WTC11 (cell line): ENCODE results near the gene TBX2.

Experiments used
- JUN ChIP-seq: sonication (generic); formaldehyde crosslinking; IDR thresholded peaks from 2 replicates; pipeline ENCODE4 v1.8.0; 2023; ENCODE audit warnings: mild to moderate bottlenecking, missing genetic modification reagents
- ZNF232 ChIP-seq: sonication (generic); formaldehyde crosslinking; IDR thresholded peaks from 2 replicates; pipeline ENCODE4 v1.8.0; 2022; ENCODE audit warnings: mild to moderate bottlenecking, missing genetic modification reagents
- ZNF396 ChIP-seq: fragments of 250-450 bp; sonication (Bioruptor Pico); IDR thresholded peaks from 2 replicates; pipeline ENCODE4 v1.8.0; 2021; ENCODE audit warnings: mild to moderate bottlenecking, moderate library complexity, borderline replicate concordance
- TF ChIP-seq, protein P1 (sequence below): sonication (generic); formaldehyde crosslinking; IDR thresholded peaks from 2 replicates; pipeline ENCODE4 v1.8.0; 2022; ENCODE audit warnings: mild to moderate bottlenecking, missing genetic modification reagents
- TF ChIP-seq, protein P2 (sequence below): sonication (generic); formaldehyde crosslinking; conservative IDR thresholded peaks from 2 replicates; pipeline ENCODE4 v1.8.1; 2022; ENCODE audit warnings: mild to moderate bottlenecking, missing genetic modification reagents
- TF ChIP-seq, protein P3 (sequence below): fragments of 250-450 bp; sonication (Bioruptor Pico); IDR thresholded peaks from 2 replicates; pipeline ENCODE4 v1.9.0; 2021; ENCODE audit warnings: moderate library complexity, mild to moderate bottlenecking, inconsistent platforms, borderline replicate concordance
- TF ChIP-seq, protein P4 (sequence below): fragments of 200-600 bp; IDR thresholded peaks from 2 replicates; pipeline ENCODE4 v1.8.0; 2022; ENCODE audit warnings: antibody characterized with exemption
- TF ChIP-seq, protein P5 (sequence below): sonication (generic); formaldehyde crosslinking; IDR thresholded peaks from 2 replicates; pipeline ENCODE4 v1.8.1; 2023; ENCODE audit warnings: mild to moderate bottlenecking, missing genetic modification reagents, moderate library complexity
- TF ChIP-seq, protein P6 (sequence below): sonication (generic); formaldehyde crosslinking; IDR thresholded peaks from 2 replicates; pipeline ENCODE4 v1.8.1; 2022; ENCODE audit warnings: low read depth, mild to moderate bottlenecking, moderate library complexity, missing genetic modification reagents, borderline replicate concordance
- TF ChIP-seq, protein P7 (sequence below): sonication (generic); formaldehyde crosslinking; IDR thresholded peaks from 2 replicates; pipeline ENCODE4 v1.8.0; 2022; ENCODE audit warnings: mild to moderate bottlenecking, missing genetic modification reagents
- TF ChIP-seq, protein P8 (sequence below): sonication (generic); formaldehyde crosslinking; IDR thresholded peaks from 2 replicates; pipeline ENCODE4 v1.8.1; 2023; ENCODE audit warnings: mild to moderate bottlenecking, missing genetic modification reagents, moderate library complexity
- TF ChIP-seq, protein P9 (sequence below): sonication (generic); formaldehyde crosslinking; IDR thresholded peaks from 2 replicates; pipeline ENCODE4 v1.8.1; 2023; ENCODE audit warnings: mild to moderate bottlenecking, missing genetic modification reagents

DNA sequence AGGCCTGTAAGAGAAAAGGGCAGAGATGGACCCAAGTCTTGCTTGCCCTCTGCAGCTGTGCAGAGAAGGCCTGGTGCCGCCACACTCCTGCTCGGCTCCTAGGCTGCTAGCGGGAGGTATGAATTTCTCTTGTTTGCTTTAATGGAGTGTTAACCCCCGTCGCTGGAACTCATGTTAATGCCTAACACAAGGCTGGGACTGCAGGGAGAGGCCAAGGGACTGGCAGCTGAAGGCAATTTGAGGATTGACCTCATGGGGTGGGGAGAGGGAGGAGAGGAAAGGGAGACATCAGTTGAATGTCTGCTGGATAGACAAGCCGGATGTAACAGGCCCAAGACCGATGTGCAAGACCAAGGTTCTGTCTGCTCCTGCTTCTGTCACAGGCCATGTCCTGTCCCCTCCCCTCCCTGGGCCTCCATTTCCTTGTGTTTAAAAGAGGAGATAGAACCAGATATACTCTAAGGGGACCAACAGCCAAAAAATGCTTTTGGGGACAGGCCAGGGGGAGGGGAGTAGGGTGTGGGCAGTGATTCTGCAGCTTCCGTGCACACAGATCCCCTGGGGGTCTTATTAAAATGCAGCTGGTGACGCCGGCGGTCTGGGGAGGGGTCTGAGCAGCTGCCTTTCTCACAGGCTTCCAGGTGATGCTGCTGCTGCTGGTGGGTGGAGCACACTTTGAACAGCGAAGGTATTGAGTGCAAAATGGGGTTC lies 46.7 kb upstream of the TBX2 start:
- TF ChIP-seq, protein P1, sequence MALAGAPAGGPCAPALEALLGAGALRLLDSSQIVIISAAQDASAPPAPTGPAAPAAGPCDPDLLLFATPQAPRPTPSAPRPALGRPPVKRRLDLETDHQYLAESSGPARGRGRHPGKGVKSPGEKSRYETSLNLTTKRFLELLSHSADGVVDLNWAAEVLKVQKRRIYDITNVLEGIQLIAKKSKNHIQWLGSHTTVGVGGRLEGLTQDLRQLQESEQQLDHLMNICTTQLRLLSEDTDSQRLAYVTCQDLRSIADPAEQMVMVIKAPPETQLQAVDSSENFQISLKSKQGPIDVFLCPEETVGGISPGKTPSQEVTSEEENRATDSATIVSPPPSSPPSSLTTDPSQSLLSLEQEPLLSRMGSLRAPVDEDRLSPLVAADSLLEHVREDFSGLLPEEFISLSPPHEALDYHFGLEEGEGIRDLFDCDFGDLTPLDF (CRISPR knock-in tag), result no peak
- TF ChIP-seq, protein P2, sequence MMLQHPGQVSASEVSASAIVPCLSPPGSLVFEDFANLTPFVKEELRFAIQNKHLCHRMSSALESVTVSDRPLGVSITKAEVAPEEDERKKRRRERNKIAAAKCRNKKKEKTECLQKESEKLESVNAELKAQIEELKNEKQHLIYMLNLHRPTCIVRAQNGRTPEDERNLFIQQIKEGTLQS, result no peak
- TF ChIP-seq, protein P3, sequence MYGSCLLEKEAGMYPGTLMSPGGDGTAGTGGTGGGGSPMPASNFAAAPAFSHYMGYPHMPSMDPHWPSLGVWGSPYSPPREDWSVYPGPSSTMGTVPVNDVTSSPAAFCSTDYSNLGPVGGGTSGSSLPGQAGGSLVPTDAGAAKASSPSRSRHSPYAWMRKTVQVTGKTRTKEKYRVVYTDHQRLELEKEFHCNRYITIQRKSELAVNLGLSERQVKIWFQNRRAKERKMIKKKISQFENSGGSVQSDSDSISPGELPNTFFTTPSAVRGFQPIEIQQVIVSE (CRISPR knock-in tag), result no peak
- TF ChIP-seq, protein P4, sequence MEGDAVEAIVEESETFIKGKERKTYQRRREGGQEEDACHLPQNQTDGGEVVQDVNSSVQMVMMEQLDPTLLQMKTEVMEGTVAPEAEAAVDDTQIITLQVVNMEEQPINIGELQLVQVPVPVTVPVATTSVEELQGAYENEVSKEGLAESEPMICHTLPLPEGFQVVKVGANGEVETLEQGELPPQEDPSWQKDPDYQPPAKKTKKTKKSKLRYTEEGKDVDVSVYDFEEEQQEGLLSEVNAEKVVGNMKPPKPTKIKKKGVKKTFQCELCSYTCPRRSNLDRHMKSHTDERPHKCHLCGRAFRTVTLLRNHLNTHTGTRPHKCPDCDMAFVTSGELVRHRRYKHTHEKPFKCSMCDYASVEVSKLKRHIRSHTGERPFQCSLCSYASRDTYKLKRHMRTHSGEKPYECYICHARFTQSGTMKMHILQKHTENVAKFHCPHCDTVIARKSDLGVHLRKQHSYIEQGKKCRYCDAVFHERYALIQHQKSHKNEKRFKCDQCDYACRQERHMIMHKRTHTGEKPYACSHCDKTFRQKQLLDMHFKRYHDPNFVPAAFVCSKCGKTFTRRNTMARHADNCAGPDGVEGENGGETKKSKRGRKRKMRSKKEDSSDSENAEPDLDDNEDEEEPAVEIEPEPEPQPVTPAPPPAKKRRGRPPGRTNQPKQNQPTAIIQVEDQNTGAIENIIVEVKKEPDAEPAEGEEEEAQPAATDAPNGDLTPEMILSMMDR, result no peak
- TF ChIP-seq JUN (CRISPR knock-in tag) (no peak), ZNF232 (CRISPR knock-in tag) (no peak), ZNF396 (CRISPR knock-in tag) (no peak)
- TF ChIP-seq, protein P5, sequence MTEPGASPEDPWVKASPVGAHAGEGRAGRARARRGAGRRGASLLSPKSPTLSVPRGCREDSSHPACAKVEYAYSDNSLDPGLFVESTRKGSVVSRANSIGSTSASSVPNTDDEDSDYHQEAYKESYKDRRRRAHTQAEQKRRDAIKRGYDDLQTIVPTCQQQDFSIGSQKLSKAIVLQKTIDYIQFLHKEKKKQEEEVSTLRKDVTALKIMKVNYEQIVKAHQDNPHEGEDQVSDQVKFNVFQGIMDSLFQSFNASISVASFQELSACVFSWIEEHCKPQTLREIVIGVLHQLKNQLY (CRISPR knock-in tag), result no peak
- TF ChIP-seq, protein P6, sequence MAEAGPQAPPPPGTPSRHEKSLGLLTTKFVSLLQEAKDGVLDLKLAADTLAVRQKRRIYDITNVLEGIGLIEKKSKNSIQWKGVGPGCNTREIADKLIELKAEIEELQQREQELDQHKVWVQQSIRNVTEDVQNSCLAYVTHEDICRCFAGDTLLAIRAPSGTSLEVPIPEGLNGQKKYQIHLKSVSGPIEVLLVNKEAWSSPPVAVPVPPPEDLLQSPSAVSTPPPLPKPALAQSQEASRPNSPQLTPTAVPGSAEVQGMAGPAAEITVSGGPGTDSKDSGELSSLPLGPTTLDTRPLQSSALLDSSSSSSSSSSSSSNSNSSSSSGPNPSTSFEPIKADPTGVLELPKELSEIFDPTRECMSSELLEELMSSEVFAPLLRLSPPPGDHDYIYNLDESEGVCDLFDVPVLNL, result no peak
- TF ChIP-seq, protein P7, sequence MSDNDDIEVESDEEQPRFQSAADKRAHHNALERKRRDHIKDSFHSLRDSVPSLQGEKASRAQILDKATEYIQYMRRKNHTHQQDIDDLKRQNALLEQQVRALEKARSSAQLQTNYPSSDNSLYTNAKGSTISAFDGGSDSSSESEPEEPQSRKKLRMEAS (CRISPR knock-in tag), result no peak
- TF ChIP-seq, protein P8, sequence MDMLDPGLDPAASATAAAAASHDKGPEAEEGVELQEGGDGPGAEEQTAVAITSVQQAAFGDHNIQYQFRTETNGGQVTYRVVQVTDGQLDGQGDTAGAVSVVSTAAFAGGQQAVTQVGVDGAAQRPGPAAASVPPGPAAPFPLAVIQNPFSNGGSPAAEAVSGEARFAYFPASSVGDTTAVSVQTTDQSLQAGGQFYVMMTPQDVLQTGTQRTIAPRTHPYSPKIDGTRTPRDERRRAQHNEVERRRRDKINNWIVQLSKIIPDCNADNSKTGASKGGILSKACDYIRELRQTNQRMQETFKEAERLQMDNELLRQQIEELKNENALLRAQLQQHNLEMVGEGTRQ (CRISPR knock-in tag), result no peak
- TF ChIP-seq, protein P9, sequence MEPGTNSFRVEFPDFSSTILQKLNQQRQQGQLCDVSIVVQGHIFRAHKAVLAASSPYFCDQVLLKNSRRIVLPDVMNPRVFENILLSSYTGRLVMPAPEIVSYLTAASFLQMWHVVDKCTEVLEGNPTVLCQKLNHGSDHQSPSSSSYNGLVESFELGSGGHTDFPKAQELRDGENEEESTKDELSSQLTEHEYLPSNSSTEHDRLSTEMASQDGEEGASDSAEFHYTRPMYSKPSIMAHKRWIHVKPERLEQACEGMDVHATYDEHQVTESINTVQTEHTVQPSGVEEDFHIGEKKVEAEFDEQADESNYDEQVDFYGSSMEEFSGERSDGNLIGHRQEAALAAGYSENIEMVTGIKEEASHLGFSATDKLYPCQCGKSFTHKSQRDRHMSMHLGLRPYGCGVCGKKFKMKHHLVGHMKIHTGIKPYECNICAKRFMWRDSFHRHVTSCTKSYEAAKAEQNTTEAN (CRISPR knock-in tag), result no peak
